IPS-11a (cell line): ENCODE data around the gene PREX1.

Experiments used
- H3K4me3 ChIP-seq: one replicate; pipeline ENCODE4 v1.5.1; 2013; ENCODE audit warnings: low read depth, low read length, control low read depth

PREX1 gene

DNA sequence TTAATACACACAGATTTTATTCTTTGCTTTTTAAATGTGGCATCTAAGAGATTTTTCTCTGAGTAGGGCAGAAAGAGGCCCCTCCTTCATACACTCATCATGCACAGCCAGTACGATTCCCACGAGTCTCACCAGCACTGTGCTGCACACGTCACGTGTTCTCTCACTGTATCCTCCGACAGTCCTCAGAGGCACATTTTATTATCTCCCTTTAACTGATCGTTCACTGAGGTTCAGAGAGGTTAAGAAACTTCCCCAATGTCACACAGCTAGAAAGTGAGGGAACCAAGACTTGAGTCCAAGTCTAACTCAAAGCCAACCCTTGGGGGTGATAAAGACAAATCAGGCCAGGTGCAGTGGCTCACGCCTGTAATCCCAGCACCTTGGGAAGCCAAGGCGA lies 142.5 kb downstream of the PREX1 start:
- no peak overlapping the region for H3K4me3 ChIP-seq

DNA sequence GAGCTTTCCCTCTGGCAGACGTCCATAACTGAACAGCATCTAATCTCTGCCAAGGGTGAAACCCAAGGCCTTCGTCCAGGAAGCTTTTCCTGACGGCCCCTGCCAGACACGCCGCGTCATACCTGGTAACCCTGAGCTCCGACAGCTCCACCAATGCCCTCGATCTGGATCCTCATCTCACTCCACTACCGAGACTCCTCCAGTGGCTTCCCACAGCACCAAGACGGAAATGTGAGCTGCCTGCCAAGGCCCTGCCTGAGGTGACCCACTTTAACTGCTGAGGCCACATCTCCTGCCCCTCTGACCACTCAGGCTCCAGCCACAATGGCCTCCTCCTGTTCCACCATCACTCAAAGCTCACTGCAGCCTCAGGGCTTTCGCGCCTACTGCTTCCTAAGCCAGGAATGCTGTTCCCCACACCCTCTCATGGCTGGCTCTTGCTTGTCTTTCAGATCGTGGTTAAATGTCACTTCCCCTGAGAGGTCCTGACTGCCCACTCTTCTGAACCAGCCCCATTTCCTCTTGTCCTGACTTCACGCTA lies 143.2 kb downstream of the PREX1 start:
- no peak overlapping the region for H3K4me3 ChIP-seq

DNA sequence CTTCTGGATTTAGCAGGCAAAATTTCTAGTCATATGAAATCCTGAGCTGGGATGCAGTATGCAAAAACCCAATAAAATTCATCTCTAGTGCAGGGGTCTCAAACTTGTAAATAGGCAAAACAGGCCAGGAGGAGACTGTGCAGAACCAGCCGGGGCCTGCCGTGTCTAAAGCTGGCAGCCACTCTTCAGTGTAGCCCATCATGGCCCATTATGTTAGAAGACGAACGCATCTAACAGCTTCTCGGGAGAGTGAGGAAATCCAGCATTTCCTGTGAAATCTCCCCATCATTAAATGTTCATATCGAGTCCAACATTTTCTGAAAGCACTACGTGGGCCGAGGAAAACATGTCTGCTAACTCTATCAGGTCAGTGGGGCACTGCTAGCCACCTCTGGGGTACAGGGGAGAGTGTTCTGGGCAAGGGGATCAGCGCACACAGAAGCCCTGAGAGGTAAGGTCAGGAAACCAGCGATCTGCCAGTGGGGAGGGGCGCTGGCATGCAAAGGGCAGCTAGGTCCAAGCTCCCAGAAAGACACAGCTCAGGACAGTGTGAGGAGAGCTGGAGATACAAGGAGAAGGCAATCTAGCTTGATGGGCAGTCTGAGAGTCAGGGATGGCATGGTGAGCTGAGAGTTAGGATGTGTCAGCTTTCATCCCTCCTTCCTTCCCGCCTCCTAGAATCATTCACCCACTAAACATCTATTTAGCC lies 144.2 kb downstream of the PREX1 start:
- H3K4me3 ChIP-seq: no peak overlapping the region

DNA sequence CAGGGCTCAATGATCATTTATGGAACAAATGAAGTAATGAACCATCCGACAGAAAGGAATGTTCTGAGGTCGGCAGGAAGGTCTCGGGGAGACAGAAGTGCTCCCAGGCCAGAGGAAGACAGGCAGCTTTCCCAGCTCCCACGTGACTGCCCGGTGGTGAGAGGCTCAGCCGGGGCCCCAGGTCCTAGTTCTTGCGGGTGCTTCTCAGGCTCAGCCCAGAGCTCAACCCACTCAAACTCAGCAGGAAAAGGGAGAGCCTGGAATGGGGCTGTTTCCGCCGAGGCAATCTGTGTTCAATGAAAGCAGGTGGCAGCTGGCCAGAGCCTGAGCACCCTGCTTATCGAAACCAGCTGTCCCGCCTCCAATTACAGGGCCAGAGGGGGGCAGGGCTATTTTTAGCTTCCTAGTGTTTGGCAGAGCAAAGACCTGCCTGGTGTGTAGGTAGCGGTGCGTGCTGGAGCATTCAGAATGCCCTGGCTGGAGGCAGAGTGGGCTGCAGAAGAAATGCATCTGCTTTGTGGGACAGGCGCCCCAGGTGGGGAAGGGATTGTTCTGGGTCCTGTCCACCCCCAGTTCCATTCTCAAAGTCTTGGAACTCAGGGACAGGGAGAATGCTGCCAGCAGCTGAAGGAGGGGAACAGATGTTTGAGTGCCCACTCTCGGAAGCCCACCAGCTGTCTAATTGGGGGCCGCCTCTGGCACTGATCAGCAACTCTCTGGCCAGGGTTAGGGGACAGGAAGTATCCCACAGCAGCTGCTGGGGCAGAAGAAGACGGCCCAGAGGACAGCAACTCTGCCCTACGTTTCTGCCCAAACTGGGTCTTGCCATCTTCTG lies 145.1 kb downstream of the PREX1 start:
- H3K4me3 ChIP-seq: no peak overlapping the region

GRCh38 chr20:48681873-48682426 lies 145.8 kb downstream of the PREX1 start:
- no peak overlapping the region for H3K4me3 ChIP-seq

- no peak overlapping the region for H3K4me3 ChIP-seq
These were observed 146.5 kb downstream of the PREX1 start for GRCh38 chr20:48681201-48681872.

DNA sequence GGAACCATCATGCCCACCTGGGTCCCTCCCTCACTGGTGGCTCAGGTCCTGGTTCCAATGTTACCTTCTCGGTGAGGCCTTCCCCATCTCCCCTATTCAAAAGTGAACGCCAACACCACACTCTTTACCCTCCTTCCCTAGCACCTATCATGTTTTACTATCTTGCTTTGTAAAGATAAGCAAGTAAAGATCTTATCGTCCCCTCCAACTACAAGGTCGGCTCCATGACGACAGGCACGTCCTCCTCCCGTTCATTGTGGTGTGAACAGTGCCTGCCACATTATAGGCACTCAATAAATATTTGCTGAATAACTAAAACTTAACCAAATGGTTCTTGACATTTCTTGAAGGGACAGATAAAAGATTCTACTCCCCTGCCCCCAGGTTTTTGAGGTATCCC lies 147.1 kb downstream of the PREX1 start:
- H3K4me3 ChIP-seq: no peak overlapping the region

- H3K4me3 ChIP-seq: no peak overlapping the region
These were observed 148.2 kb downstream of the PREX1 start for GRCh38 chr20:48679599-48679998.

DNA sequence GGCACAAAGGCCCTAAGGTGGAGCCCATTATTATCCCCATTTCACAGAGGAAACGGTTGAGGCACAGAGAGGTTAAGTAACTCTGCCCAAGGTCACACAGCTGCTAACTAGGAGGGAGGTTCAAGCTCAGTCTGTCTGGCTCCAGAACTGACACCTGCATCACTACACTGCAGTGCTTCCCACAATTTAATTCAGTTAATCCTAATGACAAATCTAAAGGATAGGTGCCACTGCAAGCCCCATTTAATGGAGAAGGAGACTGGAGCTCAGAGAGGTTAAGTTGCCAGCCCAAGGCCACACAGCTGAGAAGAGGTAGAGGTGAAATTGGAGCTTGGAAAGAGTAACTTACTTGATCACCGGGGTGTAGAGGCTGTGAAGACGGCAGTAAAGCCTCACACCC lies 148.8 kb downstream of the PREX1 start:
- H3K4me3 ChIP-seq: no peak overlapping the region

DNA sequence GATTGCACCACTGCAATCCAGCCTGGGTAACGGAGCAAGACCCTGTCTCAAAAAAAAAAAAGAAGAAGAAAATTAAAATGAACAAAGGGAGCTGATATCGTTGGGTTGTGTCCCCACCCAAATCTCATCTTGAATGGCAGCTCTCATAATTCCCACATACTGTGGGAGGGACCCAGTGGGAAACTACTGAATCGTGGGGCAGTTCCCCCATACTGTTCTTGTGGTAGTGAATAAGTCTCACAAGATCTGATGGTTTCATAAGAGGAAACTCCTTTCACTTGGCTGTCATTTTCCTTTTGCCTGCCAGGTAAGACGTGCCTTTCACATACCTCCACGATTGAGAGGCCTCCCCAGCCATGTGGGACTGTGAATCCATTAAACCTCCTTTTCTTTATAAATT lies 149.4 kb downstream of the PREX1 start:
- no peak overlapping the region for H3K4me3 ChIP-seq

- H3K4me3 ChIP-seq: no peak overlapping the region
These were observed 150.9 kb downstream of the PREX1 start for GRCh38 chr20:48676795-48677460.

DNA sequence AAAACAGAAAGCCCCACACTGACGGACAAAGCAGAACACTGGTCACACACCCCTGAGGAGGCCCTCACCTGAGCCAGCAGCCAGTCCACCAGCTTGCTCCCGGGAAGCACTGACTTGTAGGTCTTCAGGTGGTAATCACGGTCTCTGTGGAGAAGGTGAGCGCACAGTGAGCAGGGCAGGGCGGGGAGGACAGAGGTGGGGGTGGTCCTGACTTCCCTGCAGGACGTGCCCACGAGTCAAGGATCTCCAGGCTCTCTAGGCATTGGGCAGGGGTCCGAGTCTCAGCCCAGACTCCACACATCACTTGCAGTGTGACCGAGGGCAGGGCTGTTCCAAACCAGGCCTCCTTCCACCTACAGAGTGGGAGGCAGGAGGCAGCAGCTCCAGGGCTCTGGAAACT lies 151.7 kb downstream of the PREX1 start:
- H3K4me3 ChIP-seq: no peak overlapping the region

- no peak overlapping the region for H3K4me3 ChIP-seq
These were observed 153.3 kb downstream of the PREX1 start for GRCh38 chr20:48674461-48674860.

- H3K4me3 ChIP-seq: no peak overlapping the region
These were observed 154.3 kb downstream of the PREX1 start for GRCh38 chr20:48673507-48673906.

- H3K4me3 ChIP-seq: no peak overlapping the region
These were observed 155.5 kb downstream of the PREX1 start for GRCh38 chr20:48672324-48672723.

- H3K4me3 ChIP-seq: no peak overlapping the region
These were observed 156.7 kb downstream of the PREX1 start for GRCh38 chr20:48671141-48671540.

DNA sequence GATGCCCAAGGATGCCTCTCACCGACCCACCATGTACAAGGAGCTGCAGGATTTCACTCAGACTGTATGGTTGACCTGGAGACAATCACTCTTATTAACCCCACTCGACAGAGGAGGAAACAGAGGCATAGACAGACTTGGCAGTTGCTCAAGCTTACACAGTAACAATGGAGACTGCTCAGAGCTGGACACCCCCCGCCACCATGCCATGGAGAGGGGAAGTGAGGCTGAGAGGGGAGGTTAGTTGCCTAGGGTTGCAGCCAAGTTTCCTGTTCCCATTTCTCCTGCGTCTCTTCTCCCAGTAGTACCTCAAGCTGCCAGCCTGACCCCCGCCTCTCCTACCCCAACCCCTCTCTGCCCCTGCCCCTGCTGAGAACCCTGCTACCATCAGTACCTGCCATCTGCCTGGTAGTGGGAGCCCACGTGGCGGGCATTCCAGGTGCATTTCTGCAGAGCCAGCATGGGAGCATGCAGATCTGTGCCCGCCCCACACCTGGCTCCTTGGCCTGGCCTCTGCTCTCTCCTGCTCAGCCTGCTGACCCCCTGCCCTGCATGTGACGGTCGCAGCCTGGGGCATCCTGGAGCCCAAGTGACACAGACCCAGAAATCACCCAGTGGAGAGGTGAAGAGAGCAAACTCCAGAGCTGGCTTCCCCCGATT lies 157.7 kb downstream of the PREX1 start:
- H3K4me3 ChIP-seq: no peak overlapping the region

DNA sequence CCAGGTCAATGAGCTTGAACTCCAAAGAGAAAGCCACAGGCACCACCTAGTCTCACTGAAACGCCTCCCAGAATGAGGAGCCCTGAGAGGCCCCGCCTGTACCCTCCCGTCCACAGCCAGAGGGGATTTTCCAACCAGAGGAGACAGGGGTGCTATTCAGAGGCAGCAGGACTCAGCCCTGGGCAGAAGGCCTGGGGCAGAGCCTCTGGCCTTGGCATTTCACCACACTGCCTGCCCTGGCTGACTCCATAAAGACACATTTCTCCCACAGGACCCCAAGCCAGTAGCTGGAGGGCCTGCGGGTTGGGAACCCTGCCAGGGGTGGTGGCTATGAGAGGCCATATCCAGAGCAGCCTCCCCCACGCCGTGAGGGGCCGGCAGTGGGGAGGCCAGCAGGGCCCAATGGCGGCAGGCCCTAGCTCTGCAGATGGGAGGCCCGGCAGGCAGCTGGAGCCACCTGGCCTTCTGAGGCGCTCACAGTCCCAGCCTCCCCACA lies 159.3 kb downstream of the PREX1 start:
- no peak overlapping the region for H3K4me3 ChIP-seq

DNA sequence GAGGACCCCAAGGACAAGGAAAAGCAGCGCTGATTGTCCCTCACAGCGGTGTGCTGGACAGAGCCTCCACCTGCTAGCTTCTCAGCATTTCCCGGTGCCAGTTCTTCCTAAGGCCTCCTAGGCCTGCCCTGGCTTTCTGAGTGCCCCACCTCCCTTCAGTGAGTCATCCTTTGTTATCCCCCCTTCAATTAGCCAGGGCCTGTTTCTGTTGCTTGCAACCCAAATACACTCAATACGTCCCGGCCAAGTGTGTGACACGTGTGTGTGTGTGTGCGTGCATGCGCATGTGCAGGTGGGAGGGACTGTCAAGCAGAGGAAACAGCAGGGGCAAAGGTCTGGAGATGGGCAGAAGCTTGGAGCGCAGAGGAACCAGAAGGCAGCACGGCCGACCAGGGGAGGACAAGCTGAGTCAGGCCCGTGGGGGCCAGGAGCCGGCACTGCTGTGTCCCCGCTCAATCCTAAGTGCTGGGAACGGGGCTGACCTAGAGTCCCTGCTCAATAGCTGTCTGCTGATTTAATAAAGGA lies 159.8 kb downstream of the PREX1 start:
- H3K4me3 ChIP-seq: no peak overlapping the region

- H3K4me3 ChIP-seq: no peak overlapping the region
These were observed 160.3 kb downstream of the PREX1 start for GRCh38 chr20:48667481-48667880.
